GM12878 (cell line): Measurements from ENCODE around the gene ZSWIM6. TPM values are rescaled to one million over a fixed set of nuclear protein-coding genes. Genes with fewer than 3 reads are reported as not detected.

ENCODE experiments used
- ATAC-seq: fragments of 200-7000 bp; cut with Tn5 transposase; 3 replicates; pipeline ENCODE4 v1.9.1; 2020; ENCODE audit warnings: mild to moderate bottlenecking, moderate library complexity
- BruUV-seq: library from RNA; stranded (reverse); fragments of 400-500 nt; replicated peaks from 2 replicates; lab custom pipeline; 2021; lab: Mats Ljungman, UMichigan
- CTCF ChIA-PET: fragments of 300-600 bp; sonication (Branson Sonifier 250); formaldehyde crosslinking; extraction: SDS; loops from one replicate; lab custom pipeline; 2021; ENCODE audit warnings: inconsistent platforms; lab: Yijun Ruan, JAX
- POLR2A ChIA-PET: fragments of 350-600 bp; formaldehyde crosslinking; extraction: SDS; loops from one replicate; lab custom pipeline; 2021; ENCODE audit warnings: inconsistent platforms; lab: Charles Lee
- RAD21 ChIA-PET: fragments of 300-600 bp; sonication (Branson Sonifier 250); formaldehyde crosslinking; loops from one replicate; lab custom pipeline; 2023; ENCODE audit warnings: antibody characterized with exemption; ENCODE audit not compliant: unreplicated experiment; lab: Charles Lee
- SMC1A ChIA-PET: fragments of 300-600 bp; sonication (Branson Sonifier 250); formaldehyde crosslinking; loops from one replicate; lab custom pipeline; 2023; ENCODE audit not compliant: unreplicated experiment, uncharacterized antibody; lab: Charles Lee
- DNase-seq: peaks from one replicate; pipeline ENCODE4 v3.0.0-alpha.2; 2011; ENCODE audit warnings: low read depth, low spot score
- FAIRE-seq: peaks from 3 replicates; lab custom pipeline; 2011; peaks lifted over from hg19 to GRCh38; lab: Jason Lieb, UNC
- H2AFZ ChIP-seq: 2 replicates; pipeline ENCODE4 v1.6.0; 2011; ENCODE audit warnings: low read depth, low read length, control low read depth; ENCODE audit not compliant: control insufficient read depth
- H3K27ac ChIP-seq: 2 replicates; pipeline ENCODE4 v1.5.1; 2011; ENCODE audit warnings: control low read depth; ENCODE audit not compliant: control insufficient read depth, insufficient read depth
- H3K27me3 ChIP-seq, 2 experiments: replicated peaks in 1 of 2; 2 replicates each; pipeline versions ENCODE4 v1.6.0 to v1.6.1; 2011; ENCODE audit warnings: low read length in 1 of 2; ENCODE audit not compliant: control insufficient read depth in 2 of 2, insufficient read depth in 2 of 2
- H3K36me3 ChIP-seq, 2 experiments: 2 replicates each; pipeline ENCODE4 v1.5.1; 2011; ENCODE audit warnings: low read length in 1 of 2; ENCODE audit not compliant: control insufficient read depth in 2 of 2, insufficient read depth in 2 of 2
- H3K4me1 ChIP-seq: 2 replicates; pipeline ENCODE4 v1.6.1; 2011; ENCODE audit warnings: mild to moderate bottlenecking, low read length, moderate library complexity, mixed read lengths; ENCODE audit not compliant: control insufficient read depth, insufficient read depth
- H3K4me2 ChIP-seq: 2 replicates; pipeline ENCODE4 v1.6.0; 2011; ENCODE audit warnings: control low read depth; ENCODE audit not compliant: control insufficient read depth, insufficient read depth
- H3K4me3 ChIP-seq: fragments of 200-600 bp; sonication (generic); 2 replicates; pipeline ENCODE4 v1.5.1; 2016
- H3K79me2 ChIP-seq: 2 replicates; pipeline ENCODE4 v1.6.0; 2011; ENCODE audit warnings: low read length; ENCODE audit not compliant: control insufficient read depth, insufficient read depth
- H3K9ac ChIP-seq: 2 replicates; pipeline ENCODE4 v1.8.0; 2011; ENCODE audit warnings: low read length, control low read depth, mixed read lengths; ENCODE audit not compliant: control insufficient read depth, insufficient read depth
- H3K9me3 ChIP-seq: replicated peaks from 3 replicates; pipeline ENCODE4 v1.5.1; 2011; ENCODE audit warnings: mild to moderate bottlenecking, low read length; ENCODE audit not compliant: control insufficient read depth, insufficient read depth
- H4K20me1 ChIP-seq: 2 replicates; pipeline ENCODE4 v1.6.0; 2011; ENCODE audit not compliant: control insufficient read depth, insufficient read depth
- E2F8 ChIP-seq: fragments of 450-650 bp; IDR thresholded peaks from 2 replicates; pipeline ENCODE4 v1.6.1; 2018; ENCODE audit warnings: mild to moderate bottlenecking, low read depth, moderate library complexity; ENCODE audit not compliant: partially characterized antibody
- FOS ChIP-seq: IDR thresholded peaks from 3 replicates; pipeline ENCODE4 v1.6.1; 2011; ENCODE audit warnings: borderline replicate concordance; ENCODE audit not compliant: insufficient read length; ENCODE audit errors: extremely low read depth
- FOXK2 ChIP-seq: fragments of 450-650 bp; IDR thresholded peaks from 2 replicates; pipeline ENCODE4 v1.6.1; 2017; ENCODE audit warnings: mild to moderate bottlenecking, moderate library complexity
- GATAD2B ChIP-seq: fragments of 450-650 bp; conservative IDR thresholded peaks from 2 replicates; pipeline ENCODE4 v1.6.1; 2017; ENCODE audit warnings: low read depth, mild to moderate bottlenecking, moderate library complexity
- IKZF1 ChIP-seq: fragments of 450-650 bp; conservative IDR thresholded peaks from 2 replicates; pipeline ENCODE4 v1.6.1; 2017; ENCODE audit warnings: antibody characterized with exemption, mild to moderate bottlenecking
- RBBP5 ChIP-seq: fragments of 200-600 bp; sonication (generic); conservative IDR thresholded peaks from 2 replicates; pipeline ENCODE4 v1.6.1; 2016
- SKIL ChIP-seq: fragments of 450-650 bp; IDR thresholded peaks from 2 replicates; pipeline ENCODE4 v1.6.1; 2017; ENCODE audit warnings: mild to moderate bottlenecking, low read depth, inconsistent platforms; ENCODE audit not compliant: poor library complexity, severe bottlenecking
- SMARCA5 ChIP-seq: fragments of 450-650 bp; IDR thresholded peaks from 2 replicates; pipeline ENCODE4 v1.6.1; 2017; ENCODE audit warnings: mild to moderate bottlenecking
- WGBS: methylation state at CpG from one replicate; pipeline ENCODE4 v1.1.6; 2016; ENCODE audit warnings: low lambda C conversion rate; ENCODE audit not compliant: insufficient replicate concordance, insufficient coverage; ENCODE audit errors: missing lambda C conversion rate; 5-methylcytosine and 5-hydroxymethylcytosine counted together
- in situ Hi-C: fragments of 300-500 bp; cut with MboI; formaldehyde crosslinking; loops from 9 replicates; pipeline ENCODE4 v1.14.3; 2018; ENCODE audit warnings: mixed read lengths
- intact Hi-C: fragments of 100-400 bp; cut with micrococcal nuclease; formaldehyde crosslinking; loops from one replicate; pipeline ENCODE4 v1.14.2; 2022; ENCODE audit not compliant: unreplicated experiment
- polyA plus RNA-seq, 11 experiments: library from polyadenylated mRNA; depleted of rRNA in 4 of 11; unstranded in 6 of 11; stranded (reverse) in 5 of 11; fragments of >200 nt; fragmentation: Nextera tagmentation in 4 of 11; fragmentation: Illumina TruSeq in 1 of 11; extraction: Ambion mirVana in 4 of 11; extraction: Trizol in 1 of 11; gene quantifications; 1 replicate in 1 of 11; 2 replicates in 10 of 11; pipeline versions ENCODE4 v1.2.1 to v1.2.3, GENCODE V29; 2011 to 2016; ENCODE audit warnings: inconsistent platforms in 2 of 11, missing spikeins in 2 of 11, low read depth in 1 of 11
- total RNA-seq, 4 experiments: library from RNA; depleted of rRNA in 3 of 4; stranded (reverse); fragments of >200 nt in 3 of 4; fragmentation: Illumina TruSeq in 1 of 4; extraction: Trizol in 1 of 4; gene quantifications; 2 replicates each; pipeline versions ENCODE4 v1.2.1 to v1.2.3, GENCODE V29; 2013 to 2021
- TF ChIP-seq, protein P1 (sequence below): fragments of 150-350 bp; IDR thresholded peaks from 2 replicates; pipeline ENCODE4 v1.6.1; 2016; ENCODE audit warnings: low read depth, low read length
- TF ChIP-seq, protein P2 (sequence below): IDR thresholded peaks from 2 replicates; pipeline ENCODE4 v1.6.1; 2012; ENCODE audit warnings: low read depth, low read length, improper control_type of control experiment
- TF ChIP-seq, protein P3 (sequence below): fragments of 450-650 bp; IDR thresholded peaks from 2 replicates; pipeline ENCODE4 v1.6.1; 2017; ENCODE audit warnings: low read depth, mild to moderate bottlenecking, moderate library complexity

ZSWIM6 gene
- total and polyA plus RNA-seq, 10 of the 15 experiments (the other 5 are each of a cell fraction or from before 2014, with no cell fraction given), result 0.53 to 6.2 (median 3.4) TPM

GRCh38 chr5:61386045-61386800 is 54.2 kb downstream of the ZSWIM6 start (continued):
- TF ChIP-seq E2F8 (no peak), RBBP5 (no peak), SMARCA5 (no peak), IKZF1 (no peak)
- TF ChIP-seq, protein P1, sequence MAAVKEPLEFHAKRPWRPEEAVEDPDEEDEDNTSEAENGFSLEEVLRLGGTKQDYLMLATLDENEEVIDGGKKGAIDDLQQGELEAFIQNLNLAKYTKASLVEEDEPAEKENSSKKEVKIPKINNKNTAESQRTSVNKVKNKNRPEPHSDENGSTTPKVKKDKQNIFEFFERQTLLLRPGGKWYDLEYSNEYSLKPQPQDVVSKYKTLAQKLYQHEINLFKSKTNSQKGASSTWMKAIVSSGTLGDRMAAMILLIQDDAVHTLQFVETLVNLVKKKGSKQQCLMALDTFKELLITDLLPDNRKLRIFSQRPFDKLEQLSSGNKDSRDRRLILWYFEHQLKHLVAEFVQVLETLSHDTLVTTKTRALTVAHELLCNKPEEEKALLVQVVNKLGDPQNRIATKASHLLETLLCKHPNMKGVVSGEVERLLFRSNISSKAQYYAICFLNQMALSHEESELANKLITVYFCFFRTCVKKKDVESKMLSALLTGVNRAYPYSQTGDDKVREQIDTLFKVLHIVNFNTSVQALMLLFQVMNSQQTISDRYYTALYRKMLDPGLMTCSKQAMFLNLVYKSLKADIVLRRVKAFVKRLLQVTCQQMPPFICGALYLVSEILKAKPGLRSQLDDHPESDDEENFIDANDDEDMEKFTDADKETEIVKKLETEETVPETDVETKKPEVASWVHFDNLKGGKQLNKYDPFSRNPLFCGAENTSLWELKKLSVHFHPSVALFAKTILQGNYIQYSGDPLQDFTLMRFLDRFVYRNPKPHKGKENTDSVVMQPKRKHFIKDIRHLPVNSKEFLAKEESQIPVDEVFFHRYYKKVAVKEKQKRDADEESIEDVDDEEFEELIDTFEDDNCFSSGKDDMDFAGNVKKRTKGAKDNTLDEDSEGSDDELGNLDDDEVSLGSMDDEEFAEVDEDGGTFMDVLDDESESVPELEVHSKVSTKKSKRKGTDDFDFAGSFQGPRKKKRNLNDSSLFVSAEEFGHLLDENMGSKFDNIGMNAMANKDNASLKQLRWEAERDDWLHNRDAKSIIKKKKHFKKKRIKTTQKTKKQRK, result no peak

- Histone ChIP-seq H4K20me1 (no peaks in the 10 kb centered on the region), H3K36me3 (no peaks in the 10 kb centered on the region), H3K4me2 (no peak overlapping the region), H2AFZ (no peak overlapping the region), H3K27me3 (no peaks in the 10 kb centered on the region), H3K27ac (no peak overlapping the region), H3K9me3 (no peaks in the 10 kb centered on the region), H3K9ac (no peak overlapping the region), H3K4me1 (no peaks in the 10 kb centered on the region), H3K79me2 (no peaks in the 10 kb centered on the region), H3K4me3 (no peak overlapping the region)
- DNase-seq (no peak), FAIRE-seq (no peak), ATAC-seq (no peak)
- BruUV-seq, result no TSS peak
- ChIA-PET POLR2A (interaction anchor here (0.6 kb wide), 1 partner anchor 478 kb away, joined by 5 read pairs; no protein-coding TSS in a partner anchor), RAD21 (no interaction called here), CTCF (no interaction called here), SMC1A (no interaction called here)
- intact Hi-C loops, result no loop called here
- WGBS, result 46% methylated on average over 3 of the region's 3 CpGs
- in situ Hi-C loops, result no loop called here
- no peak for TF ChIP-seq FOS
- no peak for TF ChIP-seq SKIL
- TF ChIP-seq, protein P2, sequence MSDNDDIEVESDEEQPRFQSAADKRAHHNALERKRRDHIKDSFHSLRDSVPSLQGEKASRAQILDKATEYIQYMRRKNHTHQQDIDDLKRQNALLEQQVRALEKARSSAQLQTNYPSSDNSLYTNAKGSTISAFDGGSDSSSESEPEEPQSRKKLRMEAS, result no peak
- no peak for TF ChIP-seq FOXK2
- TF ChIP-seq, protein P3, sequence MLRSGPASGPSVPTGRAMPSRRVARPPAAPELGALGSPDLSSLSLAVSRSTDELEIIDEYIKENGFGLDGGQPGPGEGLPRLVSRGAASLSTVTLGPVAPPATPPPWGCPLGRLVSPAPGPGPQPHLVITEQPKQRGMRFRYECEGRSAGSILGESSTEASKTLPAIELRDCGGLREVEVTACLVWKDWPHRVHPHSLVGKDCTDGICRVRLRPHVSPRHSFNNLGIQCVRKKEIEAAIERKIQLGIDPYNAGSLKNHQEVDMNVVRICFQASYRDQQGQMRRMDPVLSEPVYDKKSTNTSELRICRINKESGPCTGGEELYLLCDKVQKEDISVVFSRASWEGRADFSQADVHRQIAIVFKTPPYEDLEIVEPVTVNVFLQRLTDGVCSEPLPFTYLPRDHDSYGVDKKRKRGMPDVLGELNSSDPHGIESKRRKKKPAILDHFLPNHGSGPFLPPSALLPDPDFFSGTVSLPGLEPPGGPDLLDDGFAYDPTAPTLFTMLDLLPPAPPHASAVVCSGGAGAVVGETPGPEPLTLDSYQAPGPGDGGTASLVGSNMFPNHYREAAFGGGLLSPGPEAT, result no peak
- no peak for TF ChIP-seq GATAD2B
These were observed 57.6 kb downstream of the ZSWIM6 start for GRCh38 chr5:61389609-61390008.
